Measurements from ENCODE around the gene LILRB4.
A peak's percentile ranks its signal among the peaks of the same experiment; 100 is the strongest.
"Not testable (repeated sequence)": the region's sequence is repeated elsewhere in the genome, so short reads cannot be mapped to it uniquely, and the experiment has no call there.

The LILRB4 gene
- total RNA-seq, result 0 to 0.06 (median 0) reads per million in 9 experiments

DNA sequence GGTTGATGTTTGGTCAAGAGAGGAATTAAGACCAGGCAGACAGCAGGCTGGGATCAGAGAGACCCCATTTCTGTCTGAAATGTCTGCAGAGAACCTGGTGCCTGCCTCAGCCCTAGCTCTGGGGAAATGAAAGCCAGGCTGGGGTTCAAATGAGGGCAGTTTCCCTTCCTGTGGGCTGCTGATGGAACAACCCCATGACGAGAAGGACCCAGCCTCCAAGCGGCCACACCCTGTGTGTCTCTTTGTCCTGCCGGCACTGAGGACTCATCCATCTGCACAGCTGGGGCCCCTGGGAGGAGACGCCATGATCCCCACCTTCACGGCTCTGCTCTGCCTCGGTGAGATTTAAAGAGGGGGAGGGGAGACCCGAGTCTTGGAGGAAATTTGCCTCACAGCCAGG lies at the start of gene LILRB4:
TSS of gene LILRB4 (plus strand) at position 256 of the 400 bp plus-strand sequence. CDS start at position 305, 49 bp downstream.
- no peaks in the 10 kb centered on the region for H3K9me3 Mint-ChIP-seq
- H3K4me1 Mint-ChIP-seq (ENCODE audit: low read depth in 2 of 2), result peaks cover 0 to 2% of the 10 kb centered on the region in 2 donors
- no peak within 1 kb of the TSS for H3K4me3 Mint-ChIP-seq
- DNase-seq, result no peak
- no peak within 1 kb of the TSS for H3K27ac Mint-ChIP-seq
- peaks cover 52 to 80% of the 10 kb centered on the region in 2 donors for H3K27me3 Mint-ChIP-seq
- no peaks in the 10 kb centered on the region for H3K36me3 Mint-ChIP-seq (ENCODE audit: insufficient read depth)
- no peak for ATAC-seq (replicated peaks)

GRCh38 chr19:54614726-54615125 lies 48.1 kb upstream of the LILRB4 start:
- H3K27ac Mint-ChIP-seq, result no peak overlapping the region
- DNase-seq (no peak), ATAC-seq (replicated peaks) (no peak)
- H3K4me3 Mint-ChIP-seq, result no peak overlapping the region
- peaks cover 8% of the 10 kb centered on the region for H3K36me3 Mint-ChIP-seq (ENCODE audit: insufficient read depth)
- peaks cover 12 to 18% of the 10 kb centered on the region in 2 donors for H3K4me1 Mint-ChIP-seq (ENCODE audit: low read depth in 2 of 2)
- H3K9me3 Mint-ChIP-seq, result no peaks in the 10 kb centered on the region
- peaks cover 3 to 4% of the 10 kb centered on the region in 2 donors for H3K27me3 Mint-ChIP-seq

DNA sequence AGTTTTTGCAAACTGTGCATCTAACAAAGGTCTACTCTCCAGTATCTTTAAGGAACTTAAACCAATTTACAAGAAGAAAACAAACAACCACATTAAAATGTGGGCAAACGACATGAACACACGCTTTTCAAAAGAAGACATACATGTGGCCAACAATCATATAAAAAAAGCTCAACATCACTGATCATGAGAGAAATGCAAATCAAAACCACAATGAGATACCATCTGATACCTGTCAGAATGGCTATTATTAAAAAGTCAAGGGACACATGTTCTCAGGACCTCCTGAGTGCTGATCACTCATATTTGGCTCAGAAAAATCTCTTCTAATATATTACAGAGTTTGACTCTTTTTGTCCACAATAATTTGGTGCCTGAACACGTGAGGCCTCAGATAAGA lies 46.7 kb upstream of the LILRB4 start:
- ATAC-seq (replicated peaks), result no peak
- Mint-ChIP-seq H3K4me1 (ENCODE audit: low read depth in 2 of 2) (peaks cover 12 to 18% of the 10 kb centered on the region in 2 donors), H3K9me3 (no peaks in the 10 kb centered on the region), H3K36me3 (ENCODE audit: insufficient read depth) (peaks cover 8% of the 10 kb centered on the region), H3K4me3 (peak overlapping the region; percentile 78 to 88), H3K27ac (peak overlapping the region; percentile 61 to 84), H3K27me3 (no peaks in the 10 kb centered on the region)
- no peak for DNase-seq

- peak; percentile 61 for ATAC-seq (replicated peaks)
- Mint-ChIP-seq H3K4me3 (peak overlapping the region; percentile 78 to 88), H3K36me3 (ENCODE audit: insufficient read depth) (peaks cover 8% of the 10 kb centered on the region), H3K9me3 (no peaks in the 10 kb centered on the region), H3K27me3 (no peaks in the 10 kb centered on the region), H3K4me1 (ENCODE audit: low read depth in 2 of 2) (peaks cover 16 to 25% of the 10 kb centered on the region in 2 donors), H3K27ac (peak overlapping the region; percentile 61 to 84)
- no peak for DNase-seq
Observed at GRCh38 chr19:54616821-54617560, 45.8 kb upstream of the LILRB4 start.

DNA sequence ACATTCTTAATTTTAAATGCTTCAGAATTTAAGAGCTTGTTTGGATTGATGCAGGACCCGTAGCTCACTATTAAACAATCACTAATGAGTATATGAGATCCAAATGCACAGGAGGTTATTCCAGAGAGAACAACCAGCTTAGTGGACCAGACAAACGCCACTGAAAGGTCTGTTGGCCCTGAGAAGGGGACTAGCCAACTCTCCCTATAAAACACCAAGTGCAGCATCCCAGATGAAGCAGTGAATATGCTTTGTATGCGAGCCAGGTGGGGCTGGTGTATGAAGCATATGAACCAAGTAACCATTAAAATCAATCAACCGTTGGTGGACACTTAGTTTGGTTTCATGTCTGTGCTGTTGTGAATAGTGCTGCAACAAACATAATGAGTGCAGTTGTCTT lies 42.3 kb upstream of the LILRB4 start:
- Mint-ChIP-seq H3K9me3 (no peaks in the 10 kb centered on the region), H3K27ac (no peak overlapping the region), H3K4me1 (ENCODE audit: low read depth in 2 of 2) (peaks cover 34 to 45% of the 10 kb centered on the region in 2 donors), H3K27me3 (peaks cover 0 to 12% of the 10 kb centered on the region in 2 donors), H3K4me3 (peak overlapping the region; percentile 42 to 88), H3K36me3 (ENCODE audit: insufficient read depth) (peaks cover 8% of the 10 kb centered on the region)
- DNase-seq, result no peak
- ATAC-seq (replicated peaks), result no peak

DNA sequence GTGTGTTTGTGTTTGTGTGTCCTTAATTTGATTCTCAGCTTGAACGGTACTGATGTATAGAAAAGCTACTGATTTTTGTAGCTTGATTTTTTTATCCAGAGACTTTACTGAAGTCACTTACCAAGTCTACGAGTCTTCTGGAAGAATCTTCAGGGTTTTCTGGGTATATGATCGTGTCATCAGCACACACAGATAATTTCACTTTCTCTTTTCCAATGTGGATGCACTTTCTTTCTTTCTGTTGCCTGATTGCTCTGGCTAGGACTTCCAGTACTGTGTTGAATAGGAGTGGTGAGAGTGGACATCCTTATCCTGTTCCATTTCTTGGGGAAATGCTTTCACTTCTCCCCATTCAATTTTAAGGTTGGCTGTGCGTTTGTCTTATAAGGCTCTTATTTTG lies 40.4 kb upstream of the LILRB4 start:
- ATAC-seq (replicated peaks), result no peak
- Mint-ChIP-seq H3K27ac (peak overlapping the region; percentile 86 to 88), H3K36me3 (ENCODE audit: insufficient read depth) (peaks cover 3% of the 10 kb centered on the region), H3K27me3 (peaks cover 6 to 19% of the 10 kb centered on the region in 2 donors), H3K9me3 (peaks cover 0 to 2% of the 10 kb centered on the region in 2 donors), H3K4me1 (ENCODE audit: low read depth in 2 of 2) (peaks cover 26 to 38% of the 10 kb centered on the region in 2 donors), H3K4me3 (peak overlapping the region; percentile 61 to 79)
- no peak for DNase-seq

DNA sequence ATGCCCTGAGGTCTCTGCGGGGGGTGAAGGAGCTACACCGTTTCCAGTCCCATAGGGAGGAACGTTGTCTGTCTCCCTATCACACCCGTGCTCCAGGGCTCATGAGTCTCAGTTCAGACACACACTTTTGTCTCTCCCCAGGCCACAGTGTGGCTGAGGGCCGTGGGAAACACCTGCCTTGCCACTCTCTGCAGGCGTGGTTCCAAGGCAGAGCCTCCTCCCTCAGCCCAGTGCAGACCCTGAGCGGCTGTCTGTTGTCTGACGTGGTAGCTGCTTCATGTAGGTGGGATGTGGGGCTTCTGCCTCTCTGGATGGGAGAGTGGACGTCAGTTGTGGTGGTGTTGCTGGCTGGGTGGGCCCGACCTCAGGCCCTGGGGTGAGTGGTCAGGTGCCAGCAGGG lies 38.6 kb upstream of the LILRB4 start:
- not testable (repeated sequence) for H3K9me3 Mint-ChIP-seq; H3K36me3 Mint-ChIP-seq (ENCODE audit: insufficient read depth)
- ATAC-seq (replicated peaks), result peak; percentile 78
- H3K4me1 Mint-ChIP-seq (ENCODE audit: low read depth in 2 of 2), result peaks cover 26 to 44% of the 10 kb centered on the region in 2 donors
- H3K4me3 Mint-ChIP-seq, result peak overlapping the region; percentile 76 to 79
- DNase-seq, result peak in 1 of 3 experiments; percentile 16
- peaks cover 6 to 35% of the 10 kb centered on the region in 2 donors for H3K27me3 Mint-ChIP-seq
- H3K27ac Mint-ChIP-seq, result peak overlapping the region; percentile 68 to 86

DNA sequence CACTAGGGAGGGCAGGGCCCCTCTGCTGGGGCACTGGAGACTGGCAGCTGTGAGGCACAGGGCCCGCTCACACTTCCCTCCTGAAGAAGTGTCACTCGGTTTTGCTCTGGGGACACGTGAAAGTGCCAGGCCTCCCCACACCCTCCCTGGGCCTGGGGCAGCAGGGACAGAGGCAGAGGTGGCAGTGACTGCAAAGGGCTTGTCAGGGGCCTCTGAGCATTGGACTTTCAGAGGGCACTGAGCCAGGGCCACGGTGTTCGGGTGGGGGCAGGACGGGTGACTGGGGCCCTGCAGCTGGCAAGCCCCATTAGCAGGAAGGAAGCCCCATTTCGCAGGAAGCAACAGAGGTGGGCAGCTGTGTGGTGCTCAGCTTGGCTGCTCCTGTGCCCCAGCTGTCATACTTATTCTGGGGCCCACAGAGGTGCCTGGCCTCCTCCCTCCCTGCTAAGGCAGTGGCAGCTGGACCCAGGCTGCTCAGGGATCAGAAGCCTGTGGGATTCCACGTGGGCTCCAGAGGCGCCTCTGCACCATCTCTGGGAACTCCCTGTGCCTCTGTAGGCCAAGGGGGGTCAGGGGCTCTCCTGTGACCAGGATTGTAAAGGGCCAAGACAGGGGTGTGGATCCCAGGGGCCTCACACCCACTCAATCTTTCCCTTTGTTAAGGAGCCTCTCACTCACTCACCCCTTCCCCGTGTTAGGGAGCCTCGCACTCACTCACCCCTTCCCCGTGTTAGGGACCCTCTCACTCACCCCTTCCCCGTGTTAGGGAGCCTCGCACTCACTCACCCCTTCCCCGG lies 37.7 kb upstream of the LILRB4 start:
- H3K27ac Mint-ChIP-seq, result peak overlapping the region; percentile 68 to 92
- H3K9me3 Mint-ChIP-seq; DNase-seq; H3K36me3 Mint-ChIP-seq (ENCODE audit: insufficient read depth): not testable (repeated sequence)
- peak overlapping the region; percentile 58 to 76 for H3K4me3 Mint-ChIP-seq
- H3K4me1 Mint-ChIP-seq (ENCODE audit: low read depth in 2 of 2), result peaks cover 28 to 49% of the 10 kb centered on the region in 2 donors
- peak; percentile 78 for ATAC-seq (replicated peaks)
- peaks cover 13 to 44% of the 10 kb centered on the region in 2 donors for H3K27me3 Mint-ChIP-seq

DNA sequence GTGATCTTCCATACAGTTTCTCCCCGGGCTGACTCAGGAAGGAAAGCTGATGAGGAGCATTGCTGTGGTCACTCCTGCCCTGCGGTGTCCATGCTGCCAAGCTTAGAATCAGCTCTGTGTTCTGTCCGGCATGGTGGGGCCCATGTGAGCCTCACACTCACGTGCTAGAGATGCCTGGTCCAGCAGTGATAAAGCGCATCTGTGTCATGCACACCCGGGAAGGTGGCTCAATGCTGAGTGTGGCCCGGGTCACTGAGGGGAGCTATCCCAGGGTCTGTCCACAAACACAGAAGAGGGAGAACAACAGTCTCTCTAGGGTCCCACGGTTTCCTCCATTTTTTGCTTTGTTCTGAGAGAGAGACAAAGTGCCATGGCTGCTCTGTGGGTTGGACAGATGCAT lies 36.0 kb upstream of the LILRB4 start:
- Mint-ChIP-seq H3K27ac (peak overlapping the region; percentile 68 to 92), H3K4me1 (ENCODE audit: low read depth in 2 of 2) (peaks cover 27 to 52% of the 10 kb centered on the region in 2 donors), H3K4me3 (no peak overlapping the region), H3K36me3 (ENCODE audit: insufficient read depth) (peaks cover 5% of the 10 kb centered on the region), H3K9me3 (peaks cover 0 to 4% of the 10 kb centered on the region in 2 donors), H3K27me3 (peaks cover 18 to 60% of the 10 kb centered on the region in 2 donors)
- DNase-seq (no peak), ATAC-seq (replicated peaks) (no peak)

GRCh38 chr19:54627912-54628311 lies 34.9 kb upstream of the LILRB4 start:
- not testable (repeated sequence) for ATAC-seq (replicated peaks); H3K9me3 Mint-ChIP-seq; H3K36me3 Mint-ChIP-seq (ENCODE audit: insufficient read depth); DNase-seq; H3K4me3 Mint-ChIP-seq
- Mint-ChIP-seq H3K27ac (peak overlapping the region in 1 of 2 donors; percentile 92), H3K27me3 (peaks cover 18 to 64% of the 10 kb centered on the region in 2 donors), H3K4me1 (ENCODE audit: low read depth in 2 of 2) (peaks cover 23 to 43% of the 10 kb centered on the region in 2 donors)

DNA sequence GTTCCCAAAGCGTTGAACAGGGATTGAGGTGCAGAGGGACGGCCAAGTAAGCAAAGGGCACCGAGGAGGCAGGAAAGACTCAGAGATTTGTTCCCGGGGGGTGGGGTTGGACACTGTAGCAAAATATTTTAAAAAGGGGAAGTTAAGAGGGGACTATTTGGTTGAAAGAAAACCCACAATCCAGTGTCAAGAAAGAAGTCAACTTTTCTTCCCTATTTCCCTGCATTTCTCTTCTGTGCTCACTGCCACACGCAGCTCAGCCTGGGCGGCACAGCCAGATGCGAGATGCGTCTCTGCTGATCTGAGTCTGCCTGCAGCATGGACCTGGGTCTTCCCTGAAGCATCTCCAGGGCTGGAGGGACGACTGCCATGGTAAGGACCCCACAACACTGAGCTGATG lies 32.5 kb upstream of the LILRB4 start, which contains the start of gene LILRB1:
TSS of gene LILRB1 (plus strand) at position 223 of the 400 bp plus-strand sequence. CDS start 590 bp downstream, outside the sequence.
- H3K4me3 Mint-ChIP-seq, result peak within 1 kb of the TSS; percentile 71 to 72
- DNase-seq; H3K36me3 Mint-ChIP-seq (ENCODE audit: insufficient read depth); ATAC-seq (replicated peaks); H3K9me3 Mint-ChIP-seq: not testable (repeated sequence)
- peak within 1 kb of the TSS; percentile 29 to 85 for H3K27ac Mint-ChIP-seq
- H3K27me3 Mint-ChIP-seq, result peaks cover 18 to 65% of the 10 kb centered on the region in 2 donors
- peaks cover 11 to 30% of the 10 kb centered on the region in 2 donors for H3K4me1 Mint-ChIP-seq (ENCODE audit: low read depth in 2 of 2)

- Mint-ChIP-seq H3K36me3 (ENCODE audit: insufficient read depth) (peaks cover 5% of the 10 kb centered on the region), H3K4me3 (peak overlapping the region; percentile 71 to 72), H3K27me3 (peaks cover 16 to 66% of the 10 kb centered on the region in 2 donors), H3K9me3 (peaks cover 0 to 4% of the 10 kb centered on the region in 2 donors), H3K27ac (peak overlapping the region in 1 of 2 donors; percentile 85), H3K4me1 (ENCODE audit: low read depth in 2 of 2) (peaks cover 9 to 27% of the 10 kb centered on the region in 2 donors)
- DNase-seq (no peak), ATAC-seq (replicated peaks) (no peak)
Observed at GRCh38 chr19:54630782-54631181, 32.0 kb upstream of the LILRB4 start.

All from effector memory CD8-positive, alpha-beta T cell (primary cell).